Endothelial cell of umbilical vein (primary cell): ENCODE results near the gene CHAF1A. TPM values are rescaled to one million over a fixed set of nuclear protein-coding genes. Genes with fewer than 3 reads are reported as not detected.

ENCODE experiments used
- BruUV-seq: library from RNA; stranded (reverse); fragments of 400-500 nt; replicated peaks from 2 replicates; lab custom pipeline; 2021; lab: Mats Ljungman, UMichigan
- CTCF ChIA-PET: fragments of 300-600, 350-600 bp; sonication (Branson Sonifier 250); formaldehyde crosslinking; loops from one replicate; lab custom pipeline; 2021; ENCODE audit warnings: antibody characterized with exemption, inconsistent platforms; lab: Charles Lee
- POLR2A ChIA-PET: fragments of 300-600, 350-600 bp; sonication (Branson Sonifier 250); formaldehyde crosslinking; loops from one replicate; lab custom pipeline; 2021; ENCODE audit warnings: antibody characterized with exemption, inconsistent platforms; lab: Charles Lee
- DNase-seq: peaks from one replicate; pipeline ENCODE4 v3.0.0-alpha.2; 2011; ENCODE audit warnings: low read depth, low spot score
- FAIRE-seq: peaks from 2 replicates; lab custom pipeline; 2011; peaks lifted over from hg19 to GRCh38; lab: Jason Lieb, UNC
- H2AFZ ChIP-seq: 2 replicates; pipeline ENCODE4 v1.6.0; 2012; ENCODE audit warnings: low read depth, low read length, control low read depth, inconsistent platforms
- H3K27ac ChIP-seq: 2 replicates; pipeline ENCODE4 v1.5.1; 2011; ENCODE audit warnings: low read depth, mild to moderate bottlenecking, control low read depth, low read length, moderate library complexity; ENCODE audit not compliant: insufficient read depth
- H3K27me3 ChIP-seq, 2 experiments: 2 replicates each; pipeline versions ENCODE4 v1.6.0 to v1.6.1; 2011; ENCODE audit warnings: low read length in 2 of 2, mixed read lengths in 1 of 2; ENCODE audit not compliant: control insufficient read depth in 2 of 2, insufficient read depth in 2 of 2
- H3K36me3 ChIP-seq, 2 experiments: 2 replicates in 1 of 2; 3 replicates in 1 of 2; pipeline ENCODE4 v1.5.1; 2011; ENCODE audit warnings: low read length in 2 of 2, mild to moderate bottlenecking in 1 of 2, moderate library complexity in 1 of 2; ENCODE audit not compliant: control insufficient read depth in 2 of 2, insufficient read depth in 2 of 2; ENCODE audit errors: extremely low read depth in 1 of 2
- H3K4me1 ChIP-seq: 3 replicates; pipeline ENCODE4 v1.5.1; 2011; ENCODE audit warnings: mild to moderate bottlenecking, low read length; ENCODE audit not compliant: control insufficient read depth, insufficient read depth; ENCODE audit errors: extremely low read depth
- H3K4me2 ChIP-seq: 2 replicates; pipeline ENCODE4 v1.6.1; 2011; ENCODE audit warnings: low read length, control low read depth, mixed read lengths; ENCODE audit not compliant: insufficient read depth
- H3K4me3 ChIP-seq, 3 experiments: fragments of 200-600 bp in 1 of 3; sonication (generic), shearing (Covaris generic) in 1 of 3; replicated peaks in 1 of 3; 2 replicates each; pipeline ENCODE4 v1.5.1; 2011 to 2016; ENCODE audit warnings: control low read depth in 3 of 3, low read length in 3 of 3, mild to moderate bottlenecking in 2 of 3, inconsistent platforms in 1 of 3, low read depth in 1 of 3, moderate library complexity in 1 of 3; ENCODE audit not compliant: insufficient read depth in 1 of 3
- H3K79me2 ChIP-seq: 2 replicates; pipeline ENCODE4 v1.6.0; 2012; ENCODE audit warnings: low read length, inconsistent platforms; ENCODE audit not compliant: control insufficient read depth, insufficient read depth
- H3K9ac ChIP-seq: replicated peaks from 2 replicates; pipeline ENCODE3; 2011; ENCODE audit warnings: low read length, control low read depth; ENCODE audit not compliant: insufficient read depth; ENCODE audit errors: extremely low read depth
- H3K9me1 ChIP-seq: replicated peaks from 3 replicates; pipeline ENCODE4 v1.6.0; 2011; ENCODE audit warnings: mild to moderate bottlenecking, low read length; ENCODE audit not compliant: control insufficient read depth, insufficient read depth; ENCODE audit errors: extremely low read depth
- H3K9me3 ChIP-seq: replicated peaks from 2 replicates; pipeline ENCODE4 v1.5.1; 2012; ENCODE audit warnings: low read length, inconsistent platforms; ENCODE audit not compliant: control insufficient read depth, insufficient read depth
- H4K20me1 ChIP-seq: replicated peaks from 2 replicates; pipeline ENCODE3; 2011; ENCODE audit warnings: mild to moderate bottlenecking, low read length; ENCODE audit not compliant: control insufficient read depth, insufficient read depth; ENCODE audit errors: extremely low read depth
- CTCF ChIP-seq, 2 donors: IDR thresholded peaks; 1 replicate in 1 of 2; 2 replicates in 1 of 2; pipeline ENCODE4 v1.5.1; 2011; ENCODE audit warnings: low read length in 2 of 2, mild to moderate bottlenecking in 2 of 2, moderate library complexity in 2 of 2, control low read depth in 1 of 2, inconsistent platforms in 1 of 2, low read depth in 1 of 2; ENCODE audit not compliant: insufficient read depth in 1 of 2; ENCODE audit errors: extremely low read depth in 1 of 2
- EZH2 ChIP-seq: IDR thresholded peaks from 2 replicates; pipeline ENCODE4 v1.6.1; 2012; ENCODE audit warnings: borderline replicate concordance, low read depth, mild to moderate bottlenecking, moderate library complexity, low read length, inconsistent platforms; ENCODE audit not compliant: severe bottlenecking
- GATA2 ChIP-seq: IDR thresholded peaks from 2 replicates; pipeline ENCODE4 v1.7.0; 2011; ENCODE audit warnings: low read depth, mild to moderate bottlenecking, moderate library complexity, mixed read lengths, low read length; ENCODE audit not compliant: insufficient read length, insufficient read depth
- JUN ChIP-seq: IDR thresholded peaks from 2 replicates; pipeline ENCODE4 v1.6.1; 2011; ENCODE audit warnings: borderline replicate concordance, low read depth; ENCODE audit not compliant: insufficient read length, insufficient read depth
- MAX ChIP-seq: IDR thresholded peaks from 2 replicates; pipeline ENCODE4 v1.6.1; 2011; ENCODE audit not compliant: insufficient read depth, insufficient read length
- MYC ChIP-seq: IDR thresholded peaks from one replicate; pipeline ENCODE4 v1.6.1; 2011; ENCODE audit warnings: mild to moderate bottlenecking, low read depth, low read length
- POLR2A ChIP-seq: IDR thresholded peaks from 2 replicates; pipeline ENCODE4 v1.6.1; 2012; ENCODE audit warnings: low read depth, mild to moderate bottlenecking, control low read depth, low read length
- POLR2AphosphoS5 ChIP-seq: IDR thresholded peaks from 2 replicates; pipeline ENCODE4 v1.6.1; 2012; ENCODE audit warnings: low read depth, mild to moderate bottlenecking, control low read depth, low read length, moderate library complexity; ENCODE audit not compliant: insufficient read depth
- dilution Hi-C: fragments of 300-500 bp; cut with MboI; formaldehyde crosslinking; loops from one replicate; pipeline ENCODE4 v1.15.0; 2019; ENCODE audit warnings: low sequenced_read_pairs; ENCODE audit not compliant: extremely low pct_ligation_motif_present
- intact Hi-C: fragments of 100-400 bp; cut with micrococcal nuclease; formaldehyde crosslinking; loops from one replicate; pipeline ENCODE4 v1.10.0; 2022
- polyA plus RNA-seq, 4 experiments: library from polyadenylated mRNA; depleted of rRNA in 3 of 4; stranded (reverse) in 3 of 4; unstranded in 1 of 4; fragments of >200 nt; gene quantifications; 2 replicates each; pipeline versions ENCODE4 v1.2.1 to v1.2.3, GENCODE V29; 2011 to 2012; ENCODE audit warnings: missing spikeins in 1 of 4
- total RNA-seq: library from RNA; stranded (reverse); gene quantifications from 2 replicates; pipeline ENCODE4 v1.2.3, GENCODE V29; 2021

The CHAF1A gene
- total and polyA plus RNA-seq, 2 donors (not counting 3 experiments of a cell fraction or from before 2014, with no cell fraction given): 19.5 to 44.5 TPM

- CTCF ChIA-PET: interaction anchor here (0.5 kb wide), 1 partner anchor 15 kb away, joined by 3 read pairs; no protein-coding TSS in a partner anchor
- TF ChIP-seq CTCF (IDR thresholded peaks at IDR 0.05; ENCODE audit: extremely low read depth in 1 of 2, insufficient read depth in 1 of 2, low read depth in 1 of 2, low read length in 2 of 2) (no peak), MAX (no peak), EZH2 (no peak), GATA2 (no peak), POLR2AphosphoS5 (no peak), POLR2A (no peak), JUN (no peak), MYC (no peak)
- H3K79me2 ChIP-seq: no peaks in the 10 kb centered on the region
- H3K9me3 ChIP-seq: no peaks in the 10 kb centered on the region
- dilution Hi-C loops: loop anchor here (10.0 kb wide), 1 partner anchor 55 kb away; no protein-coding TSS in a partner anchor
- H3K4me2 ChIP-seq: no peak overlapping the region
- no TSS peak for BruUV-seq
- H3K4me1 ChIP-seq: no peaks in the 10 kb centered on the region
- no peak overlapping the region for H3K9ac ChIP-seq
- intact Hi-C loops: no loop called here
- POLR2A ChIA-PET: no interaction called here
- no peak overlapping the region for H3K27ac ChIP-seq
- H3K4me3 ChIP-seq: no peak overlapping the region
- no peak overlapping the region for H2AFZ ChIP-seq
- no peaks in the 10 kb centered on the region for H4K20me1 ChIP-seq
- DNase-seq (no peak), FAIRE-seq (no peak)
- no peaks in the 10 kb centered on the region for H3K9me1 ChIP-seq
- peaks cover 4 to 57% of the 10 kb centered on the region in 2 experiments for H3K36me3 ChIP-seq
- H3K27me3 ChIP-seq: no peaks in the 10 kb centered on the region
Measured at GRCh38 chr19:4360081-4360569, 42.3 kb upstream of the CHAF1A start.
